OCI-LY7 (cell line): ENCODE measurements around the gene CARMIL1.

Experiments used
- CTCF ChIP-seq: fragments of 200-600 bp; sonication (generic); conservative IDR thresholded peaks from 2 replicates; pipeline ENCODE4 v1.5.1; 2014; ENCODE audit warnings: mild to moderate bottlenecking, antibody characterized with exemption, low read length, moderate library complexity, mixed read lengths
- EZH2phosphoT487 ChIP-seq: fragments of 200-600 bp; sonication (generic); IDR thresholded peaks from 2 replicates; pipeline ENCODE4 v1.6.1; 2018; ENCODE audit warnings: low read depth, borderline replicate concordance, mild to moderate bottlenecking, mixed run types, antibody characterized with exemption, low read length, moderate library complexity, mixed read lengths

GRCh38 chr6:25359891-25360290, 80.7 kb downstream of the CARMIL1 start:
- TF ChIP-seq CTCF (no peak), EZH2phosphoT487 (no peak)
